HG02798 (cell line): Measurements from ENCODE around the gene MCUB.
A peak's percentile ranks its signal among the peaks of the same experiment; 100 is the strongest.

Source experiments
- ATAC-seq: cut with Tn5 transposase; IDR thresholded peaks from one replicate; pipeline ENCODE4 v1.9.1; 2021; ENCODE audit warnings: mild to moderate bottlenecking; ENCODE audit not compliant: unreplicated experiment, poor library complexity

The MCUB gene

GRCh38 chr4:109622626-109623025 lies 62.6 kb downstream of the MCUB start:
- ATAC-seq, result no peak

DNA sequence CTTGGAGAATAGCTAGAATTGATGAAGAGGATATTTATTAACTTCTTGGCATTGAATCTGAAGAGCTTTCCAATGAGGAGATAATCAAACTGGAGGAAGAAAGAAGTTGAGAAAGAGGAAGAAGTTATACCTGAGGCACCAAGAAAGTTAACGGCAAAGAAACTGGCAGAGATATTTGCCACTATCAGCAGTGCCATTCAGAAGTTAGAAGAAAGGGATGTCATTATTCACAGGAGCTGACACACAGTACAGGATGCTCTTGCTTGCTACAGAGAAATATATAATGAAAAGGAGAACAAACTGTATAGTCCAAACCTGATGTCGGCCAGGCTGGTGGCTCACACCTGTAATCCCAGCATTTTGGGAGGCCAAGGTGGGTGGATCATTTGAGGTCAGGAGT lies 64.5 kb downstream of the MCUB start:
- ATAC-seq, result no peak

DNA sequence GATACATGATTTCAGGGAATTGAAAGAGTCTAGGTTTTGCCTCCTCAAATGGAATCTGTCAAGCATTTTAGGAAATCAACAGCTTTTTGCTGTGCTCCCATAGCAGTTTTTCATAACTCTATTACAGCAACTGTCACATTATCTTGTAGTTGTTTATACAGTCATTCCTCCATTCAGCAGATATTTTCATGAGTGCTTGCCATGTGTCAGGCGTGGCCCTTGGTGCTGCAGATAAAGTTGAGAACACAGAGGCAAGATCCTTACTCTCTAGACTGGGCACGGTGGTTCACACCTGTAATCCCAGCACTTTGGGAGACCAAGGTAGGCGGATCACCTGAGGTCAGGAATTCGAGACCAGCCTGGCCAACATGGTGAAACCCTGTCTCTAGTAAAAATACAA lies 67.3 kb downstream of the MCUB start:
- ATAC-seq, result no peak

- no peak for ATAC-seq
Measured at GRCh38 chr4:109629775-109630174, 69.7 kb downstream of the MCUB start.

GRCh38 chr4:109631532-109632108 lies 71.6 kb downstream of the MCUB start:
- ATAC-seq, result no peak

DNA sequence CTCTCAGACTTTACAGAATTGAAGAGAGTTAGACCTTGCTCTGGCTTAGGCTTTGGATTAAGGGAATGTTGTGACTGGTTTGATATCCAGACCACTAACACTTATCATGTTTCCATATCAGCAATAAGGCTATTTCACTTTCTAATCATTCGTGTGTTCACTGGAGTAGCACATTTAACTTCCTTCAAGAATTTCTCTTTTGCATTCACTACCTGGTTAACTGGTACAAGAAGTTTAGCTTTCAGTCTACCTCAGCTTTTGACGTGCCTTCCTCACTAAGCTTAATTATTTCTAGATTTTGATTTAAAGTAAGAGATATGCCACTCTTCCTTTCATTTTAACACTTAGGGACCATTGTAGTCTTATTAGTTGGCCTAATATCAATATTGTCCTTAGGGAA lies 80.6 kb downstream of the MCUB start:
- ATAC-seq, result no peak

GRCh38 chr4:109645874-109646710 lies 86.0 kb downstream of the MCUB start:
- ATAC-seq, result no peak

GRCh38 chr4:109648266-109648996 lies 88.4 kb downstream of the MCUB start:
- ATAC-seq, result peak; percentile 61

- no peak for ATAC-seq
Measured at GRCh38 chr4:109648997-109649575, 89.0 kb downstream of the MCUB start.

DNA sequence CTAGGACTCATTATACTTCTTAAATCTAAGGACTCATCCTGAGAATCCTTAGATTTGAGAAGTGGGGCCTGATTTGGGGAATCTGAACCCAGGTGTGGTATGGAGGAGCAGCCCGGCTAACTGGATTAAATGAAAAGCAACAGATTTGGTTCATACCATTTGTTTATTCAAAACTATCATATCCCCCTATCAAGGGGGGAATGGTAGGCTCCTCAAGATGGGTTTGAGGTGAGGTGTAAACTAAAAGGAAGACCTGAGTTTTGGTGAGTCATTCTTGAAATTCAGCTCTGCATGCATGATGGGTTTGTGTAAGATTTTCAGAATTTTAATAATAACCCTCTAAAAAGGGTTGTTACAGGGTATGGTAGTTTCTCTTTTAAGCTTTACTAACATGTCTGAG lies 89.8 kb downstream of the MCUB start:
- ATAC-seq, result peak; percentile 71

DNA sequence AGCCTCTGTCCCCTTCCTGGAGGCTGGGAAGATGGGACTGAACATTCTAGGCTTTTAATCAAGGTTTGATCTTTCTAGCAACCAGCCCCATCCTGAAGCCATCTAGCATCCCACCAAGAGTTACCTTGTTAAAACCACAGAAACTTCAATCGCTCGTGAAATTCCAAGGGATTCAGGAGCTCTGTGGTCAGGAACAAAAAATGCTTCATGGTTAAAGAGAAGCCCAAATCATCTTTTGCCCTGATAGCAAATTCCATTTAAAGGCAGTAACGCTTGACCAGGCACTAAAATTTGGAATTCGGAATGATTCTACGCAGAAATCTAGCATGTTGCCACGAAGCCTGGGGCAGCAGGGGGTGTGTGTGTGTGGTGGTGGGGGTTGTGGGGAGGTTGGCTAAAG lies 95.3 kb downstream of the MCUB start:
- ATAC-seq, result no peak

GRCh38 chr4:109657854-109658418 lies 97.9 kb downstream of the MCUB start:
- no peak for ATAC-seq

GRCh38 chr4:109658871-109659410 lies 98.9 kb downstream of the MCUB start:
- ATAC-seq, result no peak

DNA sequence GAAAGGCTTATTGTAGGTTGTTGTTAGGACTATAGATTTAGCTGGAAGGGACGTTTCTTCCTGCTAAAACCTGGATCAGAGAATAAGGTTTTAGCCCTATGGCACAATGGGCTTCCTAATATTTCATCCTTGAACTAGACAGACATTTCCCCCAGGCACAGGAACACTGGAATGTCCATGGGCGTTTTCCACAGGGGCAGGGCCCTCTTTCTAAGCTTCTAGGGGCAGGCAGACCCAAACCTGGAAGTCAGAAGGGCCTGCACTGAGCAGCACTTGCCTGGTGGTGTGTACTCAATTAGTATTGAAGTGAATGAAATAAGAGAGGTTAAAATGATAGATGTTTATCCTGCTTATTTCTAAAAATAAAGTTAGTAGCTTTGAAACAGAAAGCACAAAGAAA lies 102.1 kb downstream of the MCUB start:
- ATAC-seq, result no peak

DNA sequence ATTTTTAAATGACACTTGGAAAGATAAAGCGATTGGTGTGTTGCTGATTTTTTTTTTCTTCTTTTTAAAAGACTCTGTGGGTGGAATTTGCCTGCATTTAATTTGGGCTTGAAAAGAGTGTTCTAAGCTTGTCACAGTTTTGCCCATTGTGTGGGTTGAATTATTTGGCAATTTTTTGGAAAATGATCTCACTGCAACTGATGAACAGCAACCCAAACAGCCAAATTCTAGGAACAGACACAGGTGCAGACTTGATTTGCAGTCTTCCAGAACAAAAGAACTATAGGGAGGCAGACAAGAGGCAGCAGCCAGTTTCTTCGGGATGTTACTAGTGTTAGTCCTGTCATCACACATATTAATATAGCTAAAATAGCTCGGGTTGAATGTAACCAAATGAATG lies 102.7 kb downstream of the MCUB start:
- ATAC-seq, result no peak

GRCh38 chr4:109665783-109666485 lies 105.9 kb downstream of the MCUB start:
- no peak for ATAC-seq

DNA sequence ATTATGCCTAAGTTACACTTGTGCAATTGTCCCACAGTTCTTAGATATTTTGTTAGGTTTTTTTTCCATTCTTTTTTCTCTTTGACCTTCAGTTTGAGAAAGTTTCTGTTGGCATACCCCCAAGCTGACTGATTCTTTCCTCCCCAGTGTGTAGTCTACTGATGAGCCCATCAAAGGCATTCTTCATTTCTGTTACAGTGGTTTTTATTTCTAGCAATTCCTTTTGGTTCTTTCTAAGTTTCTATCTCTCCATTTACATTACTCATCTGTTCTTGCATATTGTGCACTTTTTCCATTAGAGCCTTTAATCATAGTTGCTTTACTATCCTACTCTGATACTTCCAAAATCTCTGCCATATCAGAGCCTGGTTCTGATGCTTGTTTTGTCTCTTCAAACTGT lies 111.3 kb downstream of the MCUB start:
- ATAC-seq, result no peak

- ATAC-seq, result no peak
Measured at GRCh38 chr4:109672169-109672930, 112.3 kb downstream of the MCUB start.

GRCh38 chr4:109673303-109673702 lies 113.3 kb downstream of the MCUB start:
- ATAC-seq, result no peak
